NCI-H2107 (cell line): Measurements from ENCODE around the gene ASAP2.
"Not testable (repeated sequence)": the region's sequence is repeated elsewhere in the genome, so short reads cannot be mapped to it uniquely, and the experiment has no call there.

Experiments
- DNase-seq: peaks from one replicate; lab custom pipeline; 2025; lab: John Stamatoyannopoulos, UW

The ASAP2 gene

DNA sequence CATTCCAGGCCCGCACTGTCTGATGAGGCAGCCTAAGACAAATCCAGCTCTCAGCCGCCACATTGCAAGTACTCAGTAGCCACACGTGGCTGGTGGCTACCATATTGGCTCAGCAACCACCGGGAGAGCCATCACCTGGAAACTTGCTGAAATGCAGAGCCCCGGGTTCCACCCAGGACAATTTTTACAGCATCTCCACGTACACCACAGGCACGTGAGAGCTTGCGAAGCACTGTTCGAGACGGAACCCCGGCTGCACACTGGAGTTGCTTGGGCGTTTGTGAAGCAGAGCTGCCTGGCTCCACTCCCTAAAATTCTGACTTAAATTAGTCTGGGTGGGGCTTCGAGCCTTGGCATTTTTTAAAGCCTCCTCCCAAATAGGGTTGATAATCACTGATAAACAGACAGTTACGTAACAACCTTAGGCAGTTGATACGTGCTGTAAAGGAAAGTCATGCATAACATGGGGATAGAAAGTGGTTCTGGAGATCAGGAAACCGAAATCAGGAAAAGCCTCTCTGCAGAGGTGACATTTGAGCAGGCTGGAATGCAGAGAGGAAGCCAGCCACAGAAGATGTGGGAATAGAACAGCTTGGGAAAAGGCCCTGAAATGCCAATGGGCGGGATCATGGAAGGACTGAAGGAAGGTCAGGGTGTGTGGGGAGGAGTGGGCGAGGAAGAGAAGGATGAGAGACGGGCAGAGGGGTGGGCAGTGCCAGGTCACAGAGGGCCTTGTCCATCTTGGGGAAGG lies 6.2 kb downstream of the ASAP2 start:
- DNase-seq: no peak

GRCh38 chr2:9213477-9214051 lies 7.0 kb downstream of the ASAP2 start:
- DNase-seq: no peak

DNA sequence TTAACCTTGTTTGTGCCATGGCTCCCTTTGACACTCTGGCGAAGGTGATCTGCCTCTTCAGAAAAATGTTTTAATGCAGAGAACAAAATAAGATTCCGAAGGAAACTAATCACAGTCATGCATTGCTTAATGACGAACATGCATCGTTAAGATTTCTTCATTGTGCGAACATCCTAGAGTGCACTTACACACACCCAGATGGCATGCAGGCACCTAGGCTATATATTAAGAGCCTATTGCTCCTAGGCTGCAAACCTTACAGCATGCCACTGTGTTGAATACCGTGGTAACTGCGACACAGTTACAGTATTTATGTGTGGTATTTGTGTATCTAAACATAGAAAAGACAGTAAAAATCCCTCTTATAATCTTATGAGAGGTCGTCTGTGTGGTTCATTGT lies 8.3 kb downstream of the ASAP2 start:
- no peak for DNase-seq

DNA sequence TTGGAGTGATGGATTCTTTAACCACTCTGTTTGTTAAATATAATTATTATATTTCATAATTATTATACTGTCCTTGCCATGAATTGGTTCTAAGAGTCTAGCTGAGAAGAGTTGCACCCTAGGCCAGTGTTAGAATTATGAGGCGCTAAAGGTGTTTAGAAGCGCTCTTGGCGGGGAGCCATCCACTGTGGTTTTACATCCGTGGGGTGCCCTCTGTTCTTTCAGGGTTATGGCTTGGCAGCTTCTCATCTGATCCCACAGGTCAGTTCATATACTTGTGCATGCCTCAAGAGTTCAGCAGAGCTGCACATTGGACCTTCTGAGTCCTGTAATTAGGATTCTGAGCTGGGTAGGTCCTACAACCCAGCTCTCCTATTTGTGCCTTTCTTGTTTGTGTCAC lies 9.1 kb downstream of the ASAP2 start:
- peak; percentile 40 for DNase-seq

GRCh38 chr2:9216143-9216542 lies 9.5 kb downstream of the ASAP2 start:
- DNase-seq: not testable (repeated sequence)

DNA sequence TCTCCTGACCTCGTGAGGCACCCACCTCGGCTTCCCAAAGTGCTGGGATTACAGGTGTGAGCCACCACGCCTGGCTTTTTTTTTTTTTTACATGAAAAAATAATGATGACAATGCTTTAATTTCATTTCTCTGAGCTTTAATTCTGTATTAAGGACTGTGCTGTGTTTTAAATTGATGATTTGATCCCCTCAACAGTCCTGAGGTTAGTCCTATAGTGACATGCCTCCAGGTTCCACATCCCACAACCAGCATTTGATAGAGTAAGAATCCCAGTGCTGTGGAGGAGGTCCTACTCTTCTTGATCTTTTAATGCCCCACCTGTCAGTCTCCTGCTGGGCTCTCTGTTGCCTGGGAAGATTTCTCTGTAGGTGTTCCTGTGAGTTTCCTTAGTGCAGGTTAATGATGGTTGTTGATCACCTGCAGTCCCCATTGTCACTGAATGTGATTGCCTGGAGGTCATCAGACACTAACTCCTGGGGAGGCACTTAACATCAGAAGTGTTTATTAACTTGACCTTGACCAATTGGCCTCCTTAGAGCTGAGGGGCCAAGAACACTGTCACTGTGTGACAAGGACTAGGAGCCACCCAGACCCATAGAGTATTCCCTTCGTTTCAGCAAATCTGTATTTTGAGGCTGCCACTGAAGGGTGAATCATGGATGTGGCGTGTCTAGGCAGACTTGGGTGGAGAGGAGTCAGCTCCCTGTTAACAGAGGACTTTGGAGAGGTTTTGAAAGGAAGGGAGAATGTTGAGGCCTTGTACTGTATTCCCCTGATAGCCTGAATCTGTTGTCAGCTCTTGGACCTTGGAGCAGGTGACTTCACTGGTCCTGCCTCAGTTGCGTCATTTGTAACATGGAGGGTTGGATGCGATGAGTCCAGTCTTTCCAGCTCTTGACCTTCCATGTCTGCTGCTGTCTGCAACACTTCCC lies 11.5 kb downstream of the ASAP2 start:
- DNase-seq: no peak

DNA sequence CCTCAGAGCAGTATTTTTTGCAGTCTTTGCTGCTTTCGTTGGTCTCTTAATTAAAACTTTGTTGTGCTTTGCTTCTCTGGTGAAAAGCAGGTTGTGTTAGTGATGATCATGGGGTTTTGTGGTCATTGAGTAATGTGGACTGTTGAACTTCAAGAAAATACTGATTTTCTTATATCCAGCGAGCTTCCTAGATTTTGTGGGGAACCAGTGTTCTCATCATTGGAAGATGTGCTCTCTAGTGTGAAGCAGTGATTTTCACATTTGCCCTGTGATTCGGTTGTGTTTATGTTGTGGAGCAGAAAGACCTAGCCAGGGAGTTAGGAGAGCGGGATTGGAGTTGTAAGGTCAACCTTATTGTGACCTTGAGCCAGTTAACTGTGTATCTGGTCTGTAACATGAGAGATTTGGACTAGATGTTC lies 12.4 kb downstream of the ASAP2 start:
- no peak for DNase-seq

DNA sequence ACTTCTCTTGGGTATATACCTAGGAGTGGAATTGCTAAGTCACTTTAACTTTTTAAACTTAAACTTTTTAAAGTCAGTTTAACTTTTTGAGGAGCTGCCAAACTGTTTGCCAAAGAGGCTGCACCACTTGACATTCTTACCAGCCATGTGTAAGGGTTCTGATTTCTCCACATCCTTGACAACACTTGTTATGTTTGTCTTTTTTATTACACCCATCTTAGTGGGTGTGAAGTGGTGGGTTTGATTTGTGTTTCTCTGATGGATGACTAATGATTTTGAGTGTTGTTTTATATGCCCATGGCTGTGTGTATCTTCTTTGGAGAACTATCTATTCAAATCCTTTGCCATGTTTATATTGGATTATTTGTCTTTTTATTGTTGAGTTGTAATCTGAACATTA lies 13.6 kb downstream of the ASAP2 start:
- DNase-seq: no peak

- no peak for DNase-seq
Observed at GRCh38 chr2:9221223-9221622, 14.6 kb downstream of the ASAP2 start.

DNA sequence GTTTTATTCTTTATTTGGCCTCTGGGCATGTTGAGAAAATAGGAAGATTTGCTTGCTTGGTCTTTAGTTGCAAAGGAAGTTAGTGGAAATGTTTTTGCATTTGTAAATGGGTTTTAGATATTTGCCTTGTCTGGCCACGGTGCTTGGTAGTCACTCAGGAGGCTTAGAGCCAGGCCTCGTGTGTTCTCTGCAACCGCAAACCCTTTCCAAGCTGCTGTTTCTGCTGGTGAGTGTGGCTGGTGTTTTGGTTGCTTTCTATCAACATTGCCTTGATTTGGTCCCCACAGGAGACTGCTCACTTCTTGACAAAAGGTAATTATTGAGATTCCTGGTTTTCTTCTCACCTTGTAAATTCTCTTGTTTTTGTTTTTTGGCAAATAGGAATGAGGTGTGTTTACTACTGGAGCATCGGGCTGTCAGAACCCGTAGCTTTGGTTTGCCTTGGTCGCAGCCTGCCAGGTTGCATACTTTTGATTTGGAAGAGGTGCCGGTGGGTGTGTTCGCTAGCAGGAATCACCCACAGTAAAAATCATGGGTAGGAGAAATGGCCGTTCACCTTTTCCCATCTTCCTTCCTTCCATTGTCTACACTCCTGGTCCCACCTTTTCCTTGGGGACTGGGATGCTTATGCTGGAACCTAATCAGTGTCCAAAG lies 15.8 kb downstream of the ASAP2 start:
- DNase-seq: no peak

- DNase-seq: no peak
Observed at GRCh38 chr2:9222893-9223287, 16.3 kb downstream of the ASAP2 start.

DNA sequence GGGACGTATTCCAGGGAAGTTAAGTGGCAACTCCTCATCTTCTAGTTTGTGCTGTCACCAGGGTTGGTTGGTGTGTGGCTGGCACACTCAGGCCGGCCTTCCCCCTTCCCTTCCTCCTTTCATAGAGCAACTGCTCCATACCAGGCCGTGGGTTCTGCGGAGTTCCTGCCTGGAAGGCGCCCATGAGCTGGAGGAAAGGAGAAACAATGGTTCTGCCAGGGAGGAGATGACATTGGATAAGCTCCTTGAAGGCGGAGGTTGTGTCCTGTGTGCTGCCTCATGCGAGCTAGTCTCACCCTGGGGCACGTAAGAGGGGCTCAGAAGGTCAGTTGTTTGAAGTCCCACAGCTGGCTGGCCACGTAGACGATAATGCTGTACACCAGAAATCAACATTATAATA lies 19.2 kb downstream of the ASAP2 start:
- no peak for DNase-seq

- no peak for DNase-seq
Observed at GRCh38 chr2:9226458-9227380, 20.1 kb downstream of the ASAP2 start.

- DNase-seq: no peak
Observed at GRCh38 chr2:9228088-9228751, 21.6 kb downstream of the ASAP2 start.

- DNase-seq: no peak
Observed at GRCh38 chr2:9228781-9229469, 22.3 kb downstream of the ASAP2 start.

DNA sequence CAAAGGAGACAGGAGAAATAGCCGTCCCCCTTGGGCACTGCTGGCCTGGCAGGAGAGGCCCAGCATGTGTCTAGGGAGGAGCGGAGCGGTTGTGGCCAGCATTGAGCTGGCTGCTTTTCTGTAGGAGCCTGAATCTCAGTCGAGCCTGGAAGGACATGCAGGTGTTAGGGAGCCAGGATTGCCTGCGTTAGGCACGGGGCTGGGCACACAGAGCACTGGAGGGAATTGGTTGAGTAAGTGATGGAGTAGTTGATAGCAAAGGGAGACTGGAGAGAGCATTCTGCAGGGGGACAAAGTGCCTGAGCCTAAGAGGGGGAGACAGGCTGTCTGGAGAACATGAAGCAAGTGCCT lies 22.8 kb downstream of the ASAP2 start:
- DNase-seq: no peak

- no peak for DNase-seq
Observed at GRCh38 chr2:9230051-9230802, 23.6 kb downstream of the ASAP2 start.

- no peak for DNase-seq
Observed at GRCh38 chr2:9230881-9231280, 24.3 kb downstream of the ASAP2 start.
